ENCODE results near the gene RHBDF1.

Gene RHBDF1, protein sequence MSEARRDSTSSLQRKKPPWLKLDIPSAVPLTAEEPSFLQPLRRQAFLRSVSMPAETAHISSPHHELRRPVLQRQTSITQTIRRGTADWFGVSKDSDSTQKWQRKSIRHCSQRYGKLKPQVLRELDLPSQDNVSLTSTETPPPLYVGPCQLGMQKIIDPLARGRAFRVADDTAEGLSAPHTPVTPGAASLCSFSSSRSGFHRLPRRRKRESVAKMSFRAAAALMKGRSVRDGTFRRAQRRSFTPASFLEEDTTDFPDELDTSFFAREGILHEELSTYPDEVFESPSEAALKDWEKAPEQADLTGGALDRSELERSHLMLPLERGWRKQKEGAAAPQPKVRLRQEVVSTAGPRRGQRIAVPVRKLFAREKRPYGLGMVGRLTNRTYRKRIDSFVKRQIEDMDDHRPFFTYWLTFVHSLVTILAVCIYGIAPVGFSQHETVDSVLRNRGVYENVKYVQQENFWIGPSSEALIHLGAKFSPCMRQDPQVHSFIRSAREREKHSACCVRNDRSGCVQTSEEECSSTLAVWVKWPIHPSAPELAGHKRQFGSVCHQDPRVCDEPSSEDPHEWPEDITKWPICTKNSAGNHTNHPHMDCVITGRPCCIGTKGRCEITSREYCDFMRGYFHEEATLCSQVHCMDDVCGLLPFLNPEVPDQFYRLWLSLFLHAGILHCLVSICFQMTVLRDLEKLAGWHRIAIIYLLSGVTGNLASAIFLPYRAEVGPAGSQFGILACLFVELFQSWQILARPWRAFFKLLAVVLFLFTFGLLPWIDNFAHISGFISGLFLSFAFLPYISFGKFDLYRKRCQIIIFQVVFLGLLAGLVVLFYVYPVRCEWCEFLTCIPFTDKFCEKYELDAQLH
- total RNA-seq: 0.26 to 0.77 reads per million in 2 donors

DNA sequence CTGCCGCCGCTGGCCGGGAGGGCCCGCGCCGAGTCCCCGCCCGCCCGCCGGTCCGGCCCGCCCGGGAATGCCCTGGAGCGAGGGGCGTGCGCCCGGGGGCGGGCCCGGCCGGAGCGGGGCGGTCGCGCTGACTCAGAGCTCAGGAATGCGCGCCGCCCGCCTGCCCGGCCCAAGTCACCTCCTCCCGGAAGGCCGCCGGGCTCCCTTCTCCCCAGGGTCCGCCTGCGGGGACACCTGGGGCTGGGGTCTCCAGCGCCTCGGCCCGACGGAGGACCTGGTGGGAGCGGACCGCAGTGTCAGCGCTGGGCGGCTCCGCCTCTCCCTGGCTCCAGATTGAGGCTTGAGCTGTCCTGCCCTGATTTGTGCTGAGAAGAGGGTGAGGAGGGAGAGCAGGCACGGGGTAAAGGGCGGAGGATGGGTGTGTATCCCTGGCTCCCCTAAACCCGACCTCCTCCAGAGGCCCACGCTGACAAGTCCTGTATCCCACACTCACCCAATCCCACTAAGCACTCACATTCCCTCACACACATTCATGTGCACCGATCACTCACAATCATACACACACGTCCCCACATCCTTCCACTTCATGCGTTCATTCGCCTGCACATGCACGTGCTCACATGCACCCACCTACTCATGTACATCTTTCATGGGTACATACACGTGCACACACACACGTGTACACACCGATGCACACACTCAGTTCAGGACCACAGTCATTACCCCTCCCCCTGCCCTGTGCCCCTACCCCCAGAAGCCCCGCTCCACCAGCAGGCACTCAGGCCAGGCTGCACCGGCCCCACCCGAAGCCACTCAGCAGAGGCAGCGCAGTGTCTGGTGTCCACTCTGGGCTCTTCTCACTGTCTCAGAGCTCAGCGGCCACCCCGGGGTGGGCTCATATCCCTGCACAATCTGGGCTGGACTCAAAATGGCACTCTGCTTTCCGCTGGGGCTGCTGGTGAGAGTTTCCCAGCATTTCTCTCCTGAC is at the start of gene RHBDF1:
TSS of gene RHBDF1 (minus strand) at position 71 of the 988 bp plus-strand sequence. CDS start 7,616 bp downstream, outside the sequence.
- DNase-seq: no peak

DNA sequence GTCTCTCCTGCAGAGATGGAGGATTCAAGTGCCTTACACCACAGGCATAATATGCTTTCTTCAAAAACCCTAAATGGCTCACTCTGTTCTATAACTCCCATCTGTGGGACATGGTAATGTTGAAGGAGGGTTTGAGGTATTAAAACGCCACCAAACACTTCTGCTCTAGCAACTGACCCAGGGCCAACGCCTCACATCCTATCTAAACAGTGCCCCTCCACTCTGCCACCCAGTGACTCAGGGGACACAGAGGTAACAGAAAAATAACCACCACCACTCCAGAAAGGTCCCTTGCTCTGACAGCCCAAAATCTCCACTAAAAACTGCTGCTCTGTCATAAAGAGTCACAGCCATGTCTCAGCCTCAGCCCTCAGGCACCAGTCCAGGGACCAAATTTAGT is 48.3 kb upstream of the RHBDF1 start:
- DNase-seq: no peak

DNA sequence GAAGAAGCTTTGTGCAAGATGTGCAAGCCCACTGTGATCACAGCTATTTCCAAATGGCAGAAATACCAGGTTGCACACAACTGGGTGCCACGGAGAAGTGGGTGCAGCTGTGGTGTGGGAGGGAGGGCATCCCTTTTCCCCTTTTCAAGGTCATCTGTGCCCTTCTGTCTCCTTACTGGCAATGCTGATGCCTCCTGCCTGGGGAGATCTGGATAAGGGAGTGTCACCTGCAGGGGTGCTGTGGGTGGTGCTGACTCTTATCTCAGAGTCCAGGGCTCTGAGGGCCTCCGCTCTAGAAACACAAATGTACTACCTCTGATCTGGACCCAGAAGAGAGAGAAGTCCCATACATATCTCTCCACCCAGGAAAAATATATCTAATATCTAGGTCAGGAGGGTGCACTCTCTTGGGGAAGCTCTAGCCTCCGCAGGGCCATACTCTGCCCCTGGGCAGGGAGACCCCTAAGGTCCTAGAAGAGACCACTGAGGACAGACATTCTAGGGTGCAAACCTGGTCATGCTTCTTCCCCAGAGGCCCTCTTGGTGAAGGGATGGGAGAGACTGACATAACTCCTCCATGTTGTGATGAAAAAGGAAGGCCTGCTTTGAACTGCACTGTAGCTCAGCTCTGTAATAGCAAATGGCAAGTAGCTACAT is 47.5 kb upstream of the RHBDF1 start:
- DNase-seq: no peak

DNA sequence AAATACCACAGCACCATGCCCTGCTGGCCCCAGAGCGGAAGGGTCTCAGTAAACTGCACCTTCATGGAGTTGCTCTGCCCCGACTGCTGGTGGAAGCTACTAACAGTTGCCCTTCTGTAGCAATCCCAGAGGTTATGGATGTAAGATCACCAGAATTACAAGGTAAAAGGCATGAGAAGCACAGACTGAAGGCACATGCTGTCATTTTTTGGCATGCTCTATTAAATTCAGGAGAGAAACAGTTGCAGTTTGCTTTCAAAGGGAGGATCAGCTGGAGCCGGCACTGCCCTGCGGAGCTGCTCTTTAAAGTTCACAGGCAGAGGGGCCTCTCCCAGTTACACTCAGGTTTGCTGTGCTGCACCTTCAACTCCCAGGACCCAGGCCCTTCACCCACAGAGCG is 46.9 kb upstream of the RHBDF1 start:
- no peak for DNase-seq

DNA sequence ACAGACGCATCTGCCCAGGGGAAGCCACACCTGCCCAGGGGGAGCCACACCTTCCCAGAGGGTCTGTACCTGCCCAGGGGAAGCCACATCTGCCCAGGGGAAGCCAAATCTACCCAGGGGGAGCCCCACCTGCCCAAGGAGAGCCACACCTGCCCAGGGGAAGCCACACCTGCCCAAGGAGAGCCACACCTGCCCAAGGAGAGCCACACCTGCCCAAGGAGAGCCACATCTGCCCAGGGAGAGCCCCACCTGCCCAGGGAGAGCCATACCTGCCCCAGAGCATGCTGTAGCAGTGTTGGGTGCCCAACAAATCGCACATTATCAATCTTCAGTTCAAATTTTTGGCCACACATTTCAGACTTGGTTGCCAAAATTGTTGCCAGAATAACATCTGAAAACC is 46.4 kb upstream of the RHBDF1 start:
- DNase-seq: no peak

DNA sequence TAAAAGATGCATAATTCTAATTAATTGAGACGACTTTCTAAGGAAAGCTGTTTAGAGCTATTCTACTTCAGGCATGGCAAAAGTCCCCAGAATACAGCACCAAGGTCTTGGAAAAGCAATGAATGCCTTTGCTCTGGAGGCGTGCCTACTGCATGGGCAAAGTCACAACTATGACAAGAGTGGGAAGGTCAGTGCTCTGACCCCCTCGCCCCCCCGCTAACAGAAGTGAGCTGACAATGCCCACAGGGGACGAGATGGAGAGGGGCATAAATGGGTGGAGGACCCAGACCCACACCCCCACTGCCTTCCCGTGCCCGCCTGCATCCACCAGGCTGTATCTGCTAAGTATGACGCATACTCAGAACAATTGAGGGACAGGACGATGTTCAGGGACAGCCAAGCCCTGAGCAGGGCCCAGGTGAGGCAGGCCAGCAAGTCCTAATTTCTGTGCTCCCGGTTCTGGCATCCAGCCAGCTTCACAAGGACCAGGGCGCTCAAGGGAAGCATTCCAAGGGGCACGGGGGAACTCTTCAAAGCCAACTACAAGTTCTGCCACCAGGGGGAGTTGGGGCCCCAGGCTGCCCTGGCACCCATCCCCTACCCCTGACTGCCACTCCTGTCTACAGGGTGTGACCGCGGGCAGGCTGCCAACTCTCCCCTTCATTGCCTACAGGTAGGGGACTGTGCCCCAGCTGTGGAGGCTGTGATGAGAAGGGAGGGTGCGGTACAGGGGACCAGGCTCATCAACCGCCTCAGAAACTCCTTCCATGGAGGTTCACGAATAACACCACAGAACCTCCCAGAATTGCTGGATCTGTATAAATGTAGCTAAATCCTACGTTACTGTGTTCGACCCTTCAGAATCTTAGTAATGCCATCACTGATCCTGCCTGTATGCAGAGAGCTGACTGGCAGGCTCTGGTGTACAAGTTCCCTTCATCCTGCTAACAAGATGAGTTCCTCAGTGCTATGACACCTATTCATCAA is 45.2 kb upstream of the RHBDF1 start:
- no peak for DNase-seq

DNA sequence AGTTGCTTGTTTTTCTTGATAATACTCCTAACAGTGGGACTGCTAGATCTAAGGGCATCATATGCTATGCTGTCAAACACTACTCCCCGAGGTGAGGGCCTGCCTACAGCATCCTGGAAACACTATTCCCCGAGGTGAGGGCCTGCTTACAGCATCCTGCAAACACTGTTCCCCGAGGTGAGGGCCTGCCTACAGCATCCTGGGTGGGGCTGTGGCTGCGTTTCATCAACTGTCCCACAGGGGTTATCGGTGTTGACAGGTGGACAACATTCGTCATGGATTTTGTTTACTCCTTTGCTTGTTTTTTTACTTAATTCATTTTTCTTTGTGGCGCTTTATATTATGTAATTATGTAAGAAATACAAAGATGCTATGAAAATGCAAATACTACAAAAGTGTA is 43.6 kb upstream of the RHBDF1 start:
- DNase-seq: no peak

DNA sequence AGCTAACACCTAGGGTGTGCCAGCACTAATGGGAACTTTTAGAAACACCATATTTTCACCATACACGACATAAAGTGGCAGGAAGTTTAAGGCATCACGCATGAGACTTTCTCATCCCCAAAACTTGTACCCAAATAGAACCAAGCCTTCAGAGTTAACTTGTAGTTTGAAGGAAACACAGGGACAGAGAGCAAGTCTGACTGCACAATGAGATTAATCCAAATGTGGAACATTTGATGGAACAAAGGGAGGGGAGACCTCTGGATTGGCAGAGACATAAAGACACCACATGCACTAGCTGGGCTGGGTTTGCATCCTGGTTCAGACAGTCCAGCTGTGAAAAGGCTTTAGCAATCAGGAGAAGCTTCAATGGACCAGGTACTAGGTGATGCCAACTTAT is 41.9 kb upstream of the RHBDF1 start:
- no peak for DNase-seq

DNA sequence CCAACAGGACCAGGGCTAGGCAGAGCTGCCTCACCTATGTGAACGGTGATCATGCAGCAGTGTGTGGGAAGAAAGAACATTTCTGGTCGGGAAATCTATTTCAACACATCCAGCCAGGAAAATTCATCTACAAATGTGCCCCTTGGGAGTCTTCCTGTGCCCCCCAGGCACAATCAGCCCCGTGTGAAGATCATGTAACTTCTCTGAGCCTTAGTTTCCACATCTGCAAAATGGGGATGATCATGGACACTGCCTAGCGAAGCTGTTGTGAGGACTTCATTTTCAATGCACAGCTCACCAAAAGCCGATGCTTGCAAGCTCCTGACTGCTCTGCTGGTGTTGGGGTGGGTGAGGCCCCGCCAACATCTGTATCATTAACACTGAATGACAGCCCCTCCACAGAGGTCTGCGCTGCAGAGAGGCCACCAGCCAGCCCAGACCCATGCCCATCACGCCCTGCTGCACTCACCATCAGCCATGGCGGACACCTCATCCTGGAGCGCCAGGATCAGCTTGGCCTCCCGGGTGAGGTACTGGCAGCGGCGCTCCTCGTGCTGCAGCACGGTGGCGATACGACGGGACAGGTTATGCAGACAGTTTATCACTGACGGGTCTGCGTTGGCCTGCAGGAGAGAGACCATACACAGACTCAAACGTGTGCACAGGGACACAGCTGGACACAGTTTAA is 39.9 kb upstream of the RHBDF1 start:
- no peak for DNase-seq

DNA sequence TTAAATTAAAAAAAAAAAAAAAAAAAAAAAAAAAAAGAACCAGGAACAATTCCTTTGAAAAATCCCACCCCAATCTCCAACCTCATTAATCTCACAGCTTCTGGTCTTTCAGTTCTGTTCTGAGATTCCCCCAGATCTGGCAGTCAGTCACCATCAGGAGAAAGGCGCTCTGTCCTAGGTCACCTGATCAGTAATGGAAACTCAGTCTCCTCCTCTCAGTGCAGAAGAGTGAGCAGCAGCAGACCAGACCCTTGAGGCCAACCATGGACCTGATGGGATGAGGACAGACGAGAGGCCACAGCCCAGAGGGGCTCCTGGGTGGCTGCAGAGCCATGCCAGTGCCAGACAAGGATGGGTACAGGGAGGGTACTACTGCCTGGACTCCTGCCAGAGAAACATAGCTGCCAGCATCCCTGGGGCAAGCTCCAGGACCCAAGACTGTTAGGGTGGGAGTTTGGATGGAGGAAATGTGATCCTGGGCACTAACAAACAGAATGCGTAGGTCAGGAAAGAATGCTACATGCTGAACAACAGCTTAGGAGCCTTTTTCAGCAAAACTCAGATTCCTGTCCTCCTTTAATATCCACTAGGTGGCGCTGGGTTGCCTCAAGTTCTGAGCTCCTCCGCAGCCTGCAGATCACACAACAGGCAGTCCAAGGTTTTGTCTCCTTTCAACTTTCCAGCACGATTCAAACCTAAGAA is 34.3 kb upstream of the RHBDF1 start:
- DNase-seq: no peak

DNA sequence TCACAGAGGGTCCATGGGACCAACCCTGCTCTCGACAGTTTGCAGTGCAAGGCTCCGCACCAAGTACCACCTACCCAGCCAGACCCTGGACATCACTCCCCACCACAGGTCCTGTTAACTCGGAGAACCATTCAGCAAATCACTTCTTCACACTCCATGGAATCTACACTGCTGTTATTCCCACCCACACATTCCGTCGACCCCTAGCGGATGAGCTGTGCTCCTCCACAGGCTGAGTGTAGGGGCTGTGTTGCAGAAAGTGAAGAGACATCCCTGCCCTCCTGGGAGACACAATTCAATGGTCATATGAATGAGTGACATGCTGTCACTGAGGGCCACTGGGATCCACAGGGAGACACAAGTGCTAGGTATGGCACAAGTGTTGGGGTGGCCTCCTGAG is 33.1 kb upstream of the RHBDF1 start:
- DNase-seq: no peak

DNA sequence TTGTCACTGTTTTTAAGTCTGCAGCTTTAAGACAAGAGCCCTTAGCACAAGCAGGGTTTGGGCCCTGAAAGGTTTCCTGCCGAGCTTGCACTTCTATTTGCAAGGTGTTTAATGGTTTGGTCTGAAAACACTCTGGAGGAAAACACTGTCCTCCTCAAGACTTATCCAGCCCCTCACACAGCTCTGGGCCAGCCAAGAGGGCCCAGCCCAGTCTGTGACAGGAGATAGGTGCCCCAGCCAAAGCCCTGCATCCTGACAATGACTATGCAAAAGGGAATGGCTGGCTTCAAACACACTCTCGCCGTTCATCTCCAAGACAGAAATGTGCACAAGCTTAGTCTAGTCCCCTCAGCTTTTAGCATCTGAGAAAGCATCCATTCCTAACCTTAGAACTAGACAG is 32.5 kb upstream of the RHBDF1 start:
- no peak for DNase-seq

DNA sequence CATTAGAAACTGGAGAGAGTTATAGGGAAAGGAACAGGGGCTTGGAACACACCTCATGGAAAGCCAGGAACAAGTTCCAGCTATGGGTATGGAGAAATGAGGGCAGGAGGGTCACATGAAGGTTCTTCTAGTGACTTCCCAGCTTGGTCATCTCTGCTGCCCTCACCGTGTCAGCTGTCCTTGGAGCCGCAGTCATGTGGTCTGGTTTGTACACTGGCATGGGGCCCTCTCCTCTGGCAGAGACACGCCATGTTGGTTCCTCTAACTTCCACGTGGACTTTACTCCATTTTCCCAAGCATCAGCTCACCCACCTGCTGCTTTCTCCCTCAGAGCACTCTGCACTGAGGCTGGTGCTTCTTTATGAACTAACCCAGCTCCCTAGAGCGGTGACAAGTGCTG is 31.9 kb upstream of the RHBDF1 start:
- no peak for DNase-seq

DNA sequence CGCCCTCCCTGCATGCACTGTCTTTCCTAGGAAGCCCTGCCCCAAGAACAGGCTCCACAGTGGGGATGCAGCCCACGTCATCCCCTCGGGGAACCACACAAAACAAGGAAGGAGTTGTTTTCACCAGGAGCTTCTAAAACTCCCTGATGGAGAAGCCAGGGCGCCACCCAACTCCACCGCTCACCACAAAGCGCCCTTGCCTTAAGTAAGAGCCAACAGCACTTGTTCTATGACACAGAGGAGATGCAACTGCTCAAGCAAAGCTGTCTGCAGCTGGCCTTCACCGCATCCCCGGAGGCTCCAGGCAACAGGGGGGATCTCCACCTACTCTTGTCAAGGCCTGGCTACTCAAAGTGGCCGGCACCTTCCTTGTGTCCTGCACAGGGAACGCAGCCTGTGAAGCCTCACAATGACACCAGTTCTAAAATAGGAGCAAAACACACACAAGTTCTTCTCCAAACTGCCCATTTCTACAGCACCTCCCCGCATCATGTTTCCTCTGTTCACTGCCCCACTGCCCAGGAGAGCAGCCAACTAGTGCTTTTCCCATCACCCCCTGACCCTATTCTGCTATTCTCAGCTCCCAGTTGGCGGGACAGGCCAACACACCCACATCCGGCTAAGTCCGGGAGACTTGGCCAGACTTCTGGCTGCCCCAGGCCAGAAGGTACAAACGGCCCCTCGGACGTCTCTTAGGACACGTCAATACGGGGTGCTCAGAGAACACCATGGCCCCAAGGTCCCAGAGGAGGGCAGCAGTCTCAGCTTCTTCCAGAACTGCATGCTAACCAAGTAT is 29.8 kb upstream of the RHBDF1 start:
- no peak for DNase-seq

DNA sequence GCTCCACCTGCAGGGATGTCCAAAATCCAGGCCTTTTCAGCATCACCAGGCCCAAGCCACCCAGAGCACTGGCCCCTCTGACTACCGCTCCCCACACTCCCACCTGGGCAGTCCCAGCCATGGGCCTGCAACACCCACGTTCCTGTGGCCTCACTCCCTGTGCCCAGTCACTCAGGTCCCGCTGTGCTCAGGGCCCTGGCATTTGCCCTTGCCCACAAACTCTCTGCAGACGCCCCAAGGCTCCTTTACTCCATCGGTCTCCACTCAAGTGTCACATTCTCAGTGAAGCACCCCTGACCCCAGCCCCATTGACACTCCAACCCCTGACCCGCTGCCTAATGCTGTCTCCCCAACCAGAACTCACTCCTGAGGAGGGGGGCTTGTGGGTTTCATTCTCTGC is 29.2 kb upstream of the RHBDF1 start:
- DNase-seq: no peak

DNA sequence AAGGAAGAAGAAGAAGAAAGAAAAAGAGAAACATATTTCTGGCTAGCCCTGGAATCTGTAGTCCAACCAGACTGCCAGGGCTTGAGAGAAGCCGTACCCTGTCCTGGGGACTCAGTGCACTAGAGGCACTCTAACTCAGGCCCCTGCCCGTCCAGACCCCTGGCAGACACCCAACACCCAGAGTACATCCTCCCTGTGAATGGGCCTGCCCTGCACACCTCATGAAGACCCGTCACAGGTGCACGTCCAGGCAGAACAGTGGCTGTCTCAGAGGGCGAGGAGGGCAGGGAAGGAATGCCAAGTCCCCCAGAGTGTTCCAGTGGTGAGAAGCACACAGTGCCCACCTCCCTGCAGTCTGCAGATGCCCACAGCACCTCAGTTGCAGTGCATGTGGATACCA is 28.6 kb upstream of the RHBDF1 start:
- no peak for DNase-seq

DNA sequence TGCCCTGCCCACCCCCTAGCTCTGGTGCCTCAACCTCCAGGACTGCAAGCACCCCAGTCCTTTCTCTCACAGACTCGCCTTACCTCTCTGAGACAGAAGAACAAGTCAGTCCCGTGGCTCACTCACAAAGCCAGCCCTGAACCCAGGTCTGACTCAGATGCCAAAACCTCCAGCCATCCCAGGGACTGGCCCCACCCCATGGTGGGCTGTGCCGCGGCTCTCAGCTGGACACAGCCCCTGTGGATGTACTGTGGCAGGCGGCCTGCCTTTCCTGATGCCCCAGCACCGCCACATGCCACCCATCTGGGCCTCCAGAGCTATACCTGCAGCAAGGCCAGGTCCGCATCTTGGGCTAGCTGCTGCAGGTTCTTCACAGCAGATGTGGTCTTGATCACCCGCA is 25.4 kb upstream of the RHBDF1 start:
- DNase-seq: no peak

DNA sequence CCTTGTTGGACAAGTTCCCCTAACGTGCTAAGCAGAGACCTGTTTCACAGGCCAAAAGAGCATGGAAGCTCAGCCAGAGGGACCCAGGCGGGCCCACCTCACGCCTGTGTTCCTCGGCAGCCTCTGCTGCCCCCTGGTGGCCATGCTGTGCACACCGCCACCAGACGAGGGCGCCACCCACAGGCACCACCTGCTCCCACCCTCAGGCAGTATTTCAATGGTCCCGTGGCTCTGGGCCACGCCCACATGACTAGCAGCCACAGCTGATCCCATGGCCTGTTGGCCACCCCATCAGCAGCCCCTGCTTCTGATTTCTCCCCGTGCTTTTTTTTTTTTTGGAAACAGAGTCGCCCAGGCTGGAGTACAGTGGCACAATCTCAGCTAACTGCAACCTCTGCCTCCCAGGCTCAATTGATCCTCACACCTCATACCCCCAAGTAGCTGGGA is 24.5 kb upstream of the RHBDF1 start:
- peak; percentile 72 for DNase-seq

DNA sequence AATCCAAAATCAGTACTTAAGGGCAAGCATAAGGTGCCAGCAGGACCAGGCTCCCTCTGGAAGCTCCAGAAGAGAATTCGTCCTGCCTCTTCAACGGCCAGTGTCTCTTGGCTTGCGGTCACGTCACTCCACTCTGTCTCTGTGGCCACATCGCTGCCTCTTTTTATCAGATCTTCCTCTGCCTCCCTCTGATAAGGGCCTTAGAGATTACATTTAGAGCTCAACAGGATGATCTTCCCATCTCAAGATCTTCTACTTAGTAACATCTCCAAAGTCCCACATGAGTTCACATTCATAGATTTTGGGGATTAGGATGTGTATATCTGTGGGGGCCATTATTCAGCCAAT is 22.5 kb upstream of the RHBDF1 start:
- DNase-seq: no peak
